HG02943 (cell line): ENCODE data around the gene PTPRZ1.

Experiments used
- ATAC-seq: cut with Tn5 transposase; IDR thresholded peaks from one replicate; pipeline ENCODE4 v1.9.1; 2021; ENCODE audit warnings: mild to moderate bottlenecking, low read depth, moderate library complexity; ENCODE audit not compliant: unreplicated experiment

The PTPRZ1 gene

DNA sequence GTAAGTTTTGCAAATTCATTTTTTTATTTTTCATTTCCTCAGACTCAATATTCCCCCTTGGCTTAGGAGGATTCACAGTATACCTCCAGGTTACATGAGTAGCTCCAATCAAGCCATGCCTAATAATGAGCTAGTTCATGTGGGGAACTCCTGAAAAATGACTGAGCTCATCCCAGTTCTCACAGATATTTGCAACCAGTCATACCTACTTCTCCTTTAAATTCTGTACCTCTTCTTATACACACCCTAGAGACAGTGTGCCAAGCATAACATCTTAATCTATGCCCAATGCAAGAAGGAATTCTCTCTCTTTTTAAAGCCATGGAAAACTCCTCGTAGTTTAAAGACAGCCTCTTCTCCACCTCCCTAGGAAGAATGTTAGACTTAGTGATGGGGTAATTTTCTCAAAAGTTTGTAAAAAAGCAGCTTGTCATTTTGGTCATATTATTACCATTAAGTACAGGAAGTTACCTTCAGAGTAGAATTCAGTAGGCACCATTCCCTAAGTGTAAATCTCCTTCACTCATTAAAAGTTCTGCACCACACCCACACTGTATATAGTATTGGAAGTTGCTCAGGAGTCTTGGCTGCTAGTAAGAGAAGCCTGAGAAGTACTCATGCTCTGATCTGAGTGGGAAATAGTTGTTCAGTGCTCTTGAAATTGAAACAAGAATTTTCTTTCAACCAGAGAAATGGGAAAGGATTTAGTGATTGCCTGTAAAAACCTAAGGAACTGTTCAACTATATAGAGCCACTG, 72.7 kb downstream of the PTPRZ1 start:
- no peak for ATAC-seq

DNA sequence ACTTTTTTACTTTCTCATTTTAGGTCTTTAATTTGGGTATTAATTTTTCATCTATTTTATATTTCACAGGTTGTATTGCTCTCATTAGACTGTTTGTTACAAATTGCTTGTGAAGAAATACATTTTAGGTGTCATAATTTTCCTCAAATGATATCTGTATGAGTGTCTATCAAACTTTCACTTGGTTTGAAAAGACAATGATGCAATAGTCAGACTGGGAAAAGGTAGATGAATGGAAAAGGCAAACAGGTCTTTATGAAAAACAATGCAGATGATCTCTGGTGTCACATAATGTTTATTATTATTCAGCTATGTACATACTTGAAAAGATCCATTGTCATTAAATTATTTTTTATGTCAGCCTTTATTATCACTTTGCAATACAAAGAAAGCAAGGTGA, 80.2 kb downstream of the PTPRZ1 start:
- ATAC-seq: no peak

DNA sequence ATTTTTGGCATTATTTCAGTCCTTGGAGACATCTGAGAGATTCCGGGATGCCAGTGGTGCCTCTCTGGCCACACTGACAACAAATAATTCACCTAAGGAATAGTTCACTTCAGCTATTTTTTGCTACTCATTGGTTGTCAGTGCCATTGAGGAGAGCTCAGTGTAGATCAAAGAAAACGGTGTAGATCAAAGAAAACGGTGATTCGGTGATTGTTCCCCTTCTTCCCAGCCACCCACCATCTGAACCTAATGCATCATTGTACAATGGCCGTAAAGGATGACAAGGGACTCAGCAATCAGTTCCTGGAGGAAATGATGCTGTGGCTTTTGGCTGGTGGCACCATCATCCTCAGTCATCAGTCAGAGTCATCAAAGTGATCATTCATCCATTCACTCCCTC, 80.6 kb downstream of the PTPRZ1 start:
- ATAC-seq: no peak

DNA sequence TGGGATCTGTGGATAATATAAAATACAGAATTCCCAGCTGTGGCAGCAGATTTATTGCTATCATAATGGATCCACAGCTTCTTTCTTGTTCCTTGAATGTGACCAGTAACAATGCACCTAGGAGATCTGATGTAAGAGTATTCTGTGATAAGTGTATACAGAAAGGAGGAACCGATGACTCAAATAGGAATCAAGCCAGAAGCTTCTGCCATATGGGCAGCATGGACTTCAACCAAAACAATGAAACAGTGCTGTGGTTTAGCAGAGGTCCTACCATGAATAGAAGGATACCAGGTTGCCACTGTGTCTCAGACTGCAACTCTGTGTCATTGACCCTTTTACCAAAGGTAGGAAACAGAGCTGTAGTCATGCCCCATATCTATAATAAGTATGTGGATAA, 81.8 kb downstream of the PTPRZ1 start:
- ATAC-seq: no peak

DNA sequence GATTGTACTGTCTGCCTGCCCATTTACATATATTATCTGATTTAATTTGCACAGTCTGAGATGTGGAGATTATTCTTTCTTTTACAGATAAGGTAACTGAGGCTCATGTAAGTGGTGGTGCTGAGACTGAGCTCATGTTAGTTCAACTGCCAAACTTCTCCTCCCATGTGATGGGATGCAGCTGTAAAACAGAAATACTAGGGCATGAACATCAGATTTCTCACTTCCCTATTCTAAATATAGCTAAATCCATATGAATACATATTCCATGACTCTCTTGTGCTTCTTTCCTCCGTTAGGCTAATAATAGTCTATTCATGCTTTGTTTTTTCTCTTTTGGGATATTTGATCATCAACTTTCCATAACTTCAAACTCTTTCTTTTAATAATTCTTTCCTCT, 84.7 kb downstream of the PTPRZ1 start:
- ATAC-seq: no peak

DNA sequence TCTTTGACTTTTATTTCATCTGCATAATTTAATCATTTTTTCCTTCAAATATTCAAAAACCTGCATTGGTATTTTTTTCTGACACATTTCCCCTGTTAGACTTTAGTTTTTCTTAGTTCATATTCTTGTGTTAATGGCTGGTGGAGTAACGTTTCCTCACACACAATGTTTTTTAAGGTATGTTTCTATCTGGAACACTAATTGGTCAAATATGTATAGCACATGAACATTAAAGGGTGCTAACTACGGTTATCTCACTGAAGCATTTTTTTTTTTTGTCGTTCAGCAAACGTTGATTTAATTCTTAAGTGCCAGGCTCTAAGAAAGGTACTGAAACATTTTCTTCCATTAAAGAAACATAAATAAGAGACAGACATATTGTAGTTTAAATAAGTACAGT, 87.7 kb downstream of the PTPRZ1 start:
- ATAC-seq: no peak

DNA sequence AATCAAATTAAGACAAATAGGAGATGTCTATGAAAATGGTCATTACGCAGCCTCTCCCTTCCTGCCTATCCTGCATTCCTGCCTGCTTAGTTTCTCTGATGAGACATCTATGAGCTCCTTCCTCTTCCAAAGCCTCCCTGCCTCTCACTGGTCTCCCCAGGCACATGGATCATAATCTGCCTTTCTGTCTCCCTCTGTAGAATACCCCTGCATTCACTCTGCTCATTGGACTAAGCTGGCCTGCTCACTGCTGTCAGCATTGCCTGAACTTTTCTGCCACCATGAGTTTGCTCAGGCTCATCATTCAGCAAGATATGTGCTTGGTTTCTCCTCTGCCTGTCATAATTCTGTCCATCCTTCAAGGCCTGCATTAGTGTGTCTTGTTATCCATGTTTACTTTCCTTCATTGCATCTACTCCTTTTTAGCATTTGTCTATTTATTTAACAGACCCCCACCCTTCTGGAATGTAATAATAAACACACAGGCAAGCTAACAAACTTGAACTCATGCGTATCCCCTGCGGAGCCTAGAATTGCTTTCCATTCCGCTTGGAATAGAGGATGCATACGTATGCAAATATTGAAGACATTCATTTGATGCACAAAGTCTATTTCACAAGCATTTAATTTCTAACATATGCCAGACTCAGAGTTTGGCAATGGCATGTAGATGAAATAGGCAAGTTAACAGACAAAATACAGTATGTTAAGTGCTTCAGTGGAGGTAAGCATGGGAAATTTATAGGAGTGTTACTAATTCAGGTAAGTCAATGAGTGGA, 88.3 kb downstream of the PTPRZ1 start:
- no peak for ATAC-seq

DNA sequence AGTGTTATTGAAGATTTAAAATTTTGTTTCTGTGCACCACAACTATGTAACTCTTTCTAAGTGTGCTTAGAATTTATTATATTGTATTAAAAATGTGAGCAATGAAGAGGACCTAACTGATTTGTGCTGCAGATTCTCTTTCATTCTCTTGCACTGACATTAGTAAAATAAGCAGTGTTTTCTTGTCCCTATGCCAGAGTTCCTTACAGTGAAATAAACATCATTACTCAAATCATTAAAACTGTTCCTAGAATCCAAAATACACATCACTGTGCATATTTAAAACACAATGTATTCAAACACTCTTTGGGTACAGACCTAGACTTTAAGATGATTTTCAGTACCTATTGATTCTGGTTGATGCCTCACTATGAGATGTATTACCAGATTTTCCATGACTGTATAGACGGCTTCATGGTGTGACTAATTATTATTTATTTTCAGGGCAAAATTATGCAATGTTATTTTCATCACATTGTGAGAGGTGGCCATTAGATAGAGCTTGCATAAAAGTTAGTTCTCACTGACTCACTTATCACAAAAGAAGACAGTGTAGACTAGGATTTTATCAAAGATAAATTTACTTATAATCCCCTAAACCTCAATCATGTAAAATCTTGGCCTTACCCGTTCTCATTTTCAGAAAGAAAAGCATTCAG, 93.4 kb downstream of the PTPRZ1 start:
- no peak for ATAC-seq

DNA sequence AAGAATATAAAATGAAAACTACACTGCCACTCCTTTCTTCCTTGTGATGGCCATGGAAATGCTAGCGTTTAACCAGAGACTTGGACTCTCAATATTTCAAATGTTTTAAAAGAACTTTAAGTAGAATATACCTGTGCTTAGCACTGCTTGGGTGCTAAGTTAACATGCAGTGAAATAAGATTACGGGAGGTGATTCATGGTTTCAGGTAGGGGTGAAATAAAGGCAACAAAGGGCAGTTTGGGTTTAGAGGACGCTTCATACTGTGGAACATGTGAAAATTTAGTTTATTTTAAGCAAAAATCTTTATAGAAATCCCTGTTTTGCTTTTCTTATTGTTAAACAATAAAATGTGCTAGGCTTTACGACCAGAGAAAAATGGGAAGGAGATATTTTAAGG, 94.0 kb downstream of the PTPRZ1 start:
- ATAC-seq: no peak

DNA sequence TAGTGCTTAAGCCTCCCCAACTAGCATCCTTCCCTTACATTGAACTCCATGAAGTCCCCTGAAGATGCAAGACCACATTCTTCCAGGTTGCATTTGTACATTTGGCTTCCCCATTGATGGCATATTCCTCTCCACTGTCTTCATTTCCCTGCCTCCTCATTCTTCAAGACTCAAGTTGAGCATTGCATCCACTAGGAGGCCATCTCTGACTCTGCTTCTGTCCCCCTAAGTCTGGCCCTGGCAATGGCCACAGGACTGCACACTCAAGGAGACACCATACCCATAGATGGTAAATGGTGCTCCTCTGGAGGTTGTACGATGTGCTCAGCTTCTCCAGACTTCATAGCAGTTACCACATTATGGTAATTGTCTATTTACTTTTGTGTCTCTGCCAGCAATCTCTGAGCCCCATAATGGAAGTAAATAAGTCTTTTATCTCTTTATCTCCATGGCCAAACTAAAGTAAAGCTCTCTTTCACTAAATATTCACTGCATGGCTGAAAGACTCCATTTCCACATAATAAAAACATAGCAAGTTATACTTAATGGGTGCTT, 112.6 kb downstream of the PTPRZ1 start:
- ATAC-seq: no peak

DNA sequence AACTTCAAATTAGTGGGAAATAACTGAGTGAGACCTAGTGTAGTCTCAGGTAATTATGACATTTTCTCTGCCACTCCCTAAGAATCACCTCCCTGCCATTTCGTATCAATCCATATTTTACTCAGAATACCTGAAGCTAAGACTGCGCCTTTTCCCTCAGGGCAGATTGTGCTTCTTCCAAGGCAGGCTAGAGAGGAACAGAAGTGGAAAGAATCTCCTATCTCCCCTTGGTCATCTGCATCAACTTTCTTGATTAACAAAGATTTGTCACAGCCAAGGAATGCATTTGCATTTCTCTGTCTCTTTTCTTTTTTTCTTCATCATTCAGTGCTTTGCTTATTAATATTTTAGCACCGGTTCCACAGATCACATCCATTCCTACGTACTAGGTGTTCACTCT, 119.1 kb downstream of the PTPRZ1 start:
- ATAC-seq: no peak

DNA sequence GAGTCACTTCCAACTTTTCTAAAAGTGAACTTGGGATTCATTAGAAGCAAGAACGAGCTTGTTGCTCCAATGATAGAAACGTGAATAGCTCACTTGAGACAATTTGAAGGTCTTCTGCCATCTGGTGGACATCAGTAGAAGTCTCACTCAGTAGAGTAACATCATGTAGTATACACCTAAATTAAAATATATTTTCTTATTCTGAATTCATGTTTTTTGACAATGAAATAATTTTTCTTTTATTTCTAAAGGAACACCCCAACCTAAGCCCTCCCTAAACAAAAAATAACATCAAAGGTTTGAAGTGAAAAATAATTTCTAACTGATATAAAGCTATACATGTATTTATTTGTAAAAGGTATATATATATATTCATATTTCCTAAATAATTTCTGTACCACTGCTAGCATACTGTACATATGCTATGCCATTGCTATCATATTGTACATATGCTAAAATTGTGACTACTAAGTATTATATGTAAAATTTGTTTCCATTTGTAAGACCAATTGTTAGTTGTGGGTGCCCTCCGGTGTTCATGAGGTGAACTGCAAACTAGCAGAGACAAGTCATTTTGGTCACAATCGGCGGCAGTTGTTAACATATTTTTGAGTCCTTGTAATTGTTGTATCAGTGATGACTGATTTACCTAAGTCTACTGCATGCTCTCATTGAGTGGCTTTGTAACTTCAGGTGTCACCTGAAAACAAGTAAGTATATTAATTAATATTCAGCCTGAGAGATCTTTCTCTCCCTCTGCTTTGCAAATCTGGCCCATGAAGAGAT, 121.9 kb downstream of the PTPRZ1 start:
- peak; percentile 97 for ATAC-seq

DNA sequence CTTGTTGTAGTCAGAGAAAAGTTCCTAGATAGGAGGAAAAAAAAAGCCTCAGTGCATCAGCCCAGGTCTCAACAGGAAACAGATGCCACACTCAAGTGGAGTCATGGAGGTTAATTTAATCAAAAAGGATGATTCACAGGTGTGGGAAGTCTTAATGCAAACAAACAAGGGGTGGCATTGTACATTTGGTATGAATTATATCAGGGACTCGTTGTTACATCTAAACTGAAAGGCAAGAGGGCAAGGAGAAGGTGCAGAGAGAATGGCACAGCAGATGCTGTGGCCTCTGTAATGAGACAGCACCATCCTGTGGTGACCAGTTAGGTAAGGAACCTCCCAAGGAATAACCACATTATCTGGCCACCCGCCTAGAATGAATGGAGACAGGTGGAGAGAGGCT, 133.7 kb downstream of the PTPRZ1 start:
- no peak for ATAC-seq

DNA sequence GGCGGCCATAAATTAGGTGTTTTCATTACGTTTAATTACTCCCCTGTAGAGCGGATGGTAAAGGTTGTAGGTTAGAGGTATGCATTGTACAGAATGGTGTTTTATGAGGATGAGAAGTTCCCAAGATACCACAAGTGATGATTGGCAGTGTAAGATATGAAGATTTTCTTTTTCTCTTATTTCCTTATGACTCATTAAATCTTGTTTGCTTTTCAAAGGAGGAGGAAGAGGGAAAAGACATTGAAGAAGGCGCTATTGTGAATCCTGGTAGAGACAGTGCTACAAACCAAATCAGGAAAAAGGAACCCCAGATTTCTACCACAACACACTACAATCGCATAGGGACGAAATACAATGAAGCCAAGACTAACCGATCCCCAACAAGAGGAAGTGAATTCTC, 137.2 kb downstream of the PTPRZ1 start:
- ATAC-seq: no peak

DNA sequence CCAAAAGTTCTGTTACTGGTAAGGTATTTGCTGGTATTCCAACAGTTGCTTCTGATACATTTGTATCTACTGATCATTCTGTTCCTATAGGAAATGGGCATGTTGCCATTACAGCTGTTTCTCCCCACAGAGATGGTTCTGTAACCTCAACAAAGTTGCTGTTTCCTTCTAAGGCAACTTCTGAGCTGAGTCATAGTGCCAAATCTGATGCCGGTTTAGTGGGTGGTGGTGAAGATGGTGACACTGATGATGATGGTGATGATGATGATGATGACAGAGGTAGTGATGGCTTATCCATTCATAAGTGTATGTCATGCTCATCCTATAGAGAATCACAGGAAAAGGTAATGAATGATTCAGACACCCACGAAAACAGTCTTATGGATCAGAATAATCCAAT, 140.1 kb downstream of the PTPRZ1 start:
- no peak for ATAC-seq

DNA sequence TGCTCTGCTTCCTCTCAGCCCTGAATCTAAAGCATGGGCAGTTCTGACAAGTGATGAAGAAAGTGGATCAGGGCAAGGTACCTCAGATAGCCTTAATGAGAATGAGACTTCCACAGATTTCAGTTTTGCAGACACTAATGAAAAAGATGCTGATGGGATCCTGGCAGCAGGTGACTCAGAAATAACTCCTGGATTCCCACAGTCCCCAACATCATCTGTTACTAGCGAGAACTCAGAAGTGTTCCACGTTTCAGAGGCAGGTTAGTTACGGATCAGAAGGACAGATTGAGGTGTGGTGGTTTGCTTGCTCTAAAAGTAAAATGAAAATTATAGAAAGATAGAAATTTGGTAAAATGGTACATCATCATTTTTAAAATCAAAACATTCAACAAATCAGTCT, 140.7 kb downstream of the PTPRZ1 start:
- ATAC-seq: no peak

DNA sequence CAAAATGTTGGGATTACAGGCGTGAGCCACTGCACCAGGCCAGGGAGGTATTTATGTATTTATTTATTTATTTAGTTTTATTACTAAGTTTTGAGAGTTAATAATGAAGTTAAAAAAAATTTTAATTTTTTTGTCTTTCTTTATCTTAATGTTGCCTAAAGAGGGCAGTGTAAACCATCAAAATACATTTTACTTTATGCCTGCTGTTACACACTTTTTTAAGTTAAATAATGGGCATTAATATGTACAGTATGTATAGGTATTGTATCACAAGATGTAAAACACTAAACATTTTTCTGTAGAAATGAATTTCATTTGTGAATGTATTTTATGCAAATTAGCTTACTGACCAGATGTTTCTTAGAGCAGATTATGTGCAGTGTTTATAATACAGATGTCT, 141.7 kb downstream of the PTPRZ1 start:
- no peak for ATAC-seq

DNA sequence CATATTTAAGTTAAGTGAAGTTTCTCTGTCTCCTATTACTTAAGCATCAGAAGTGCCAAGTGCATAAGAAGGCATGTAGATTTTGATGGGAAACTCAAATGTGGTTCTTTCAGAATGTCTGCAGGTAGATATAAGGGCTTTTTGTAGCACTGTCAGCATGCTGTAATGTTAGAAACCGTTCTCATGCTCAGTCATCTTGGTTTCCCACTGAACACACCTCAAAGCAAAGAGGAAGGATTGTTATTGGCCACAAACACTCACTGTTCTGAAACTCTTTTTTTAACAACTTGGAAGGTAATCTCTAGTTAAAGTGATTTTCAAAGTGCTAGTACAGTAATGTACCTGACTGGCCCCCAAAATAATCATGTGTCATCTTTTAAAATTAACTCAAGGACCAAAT, 145.1 kb downstream of the PTPRZ1 start:
- ATAC-seq: no peak

DNA sequence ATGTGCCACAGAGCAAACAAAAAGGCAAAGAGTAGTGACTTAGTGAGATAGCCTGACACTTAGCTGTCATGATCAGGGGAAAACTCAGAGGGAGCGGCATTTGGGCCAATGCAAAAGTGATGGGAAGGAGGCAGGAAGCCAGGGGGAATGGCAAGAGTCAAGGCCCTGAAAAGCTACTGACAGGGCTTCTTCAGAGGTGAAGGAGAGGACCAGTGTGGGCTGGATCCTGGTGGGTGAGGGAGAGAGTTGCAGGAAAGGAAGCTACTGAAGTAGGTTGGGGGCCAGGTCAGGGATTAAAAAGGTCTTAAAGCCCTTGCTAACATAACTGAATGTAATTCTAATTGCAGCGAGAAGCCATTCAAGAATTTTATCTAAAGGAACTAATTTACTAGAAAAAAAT, 154.1 kb downstream of the PTPRZ1 start:
- no peak for ATAC-seq

DNA sequence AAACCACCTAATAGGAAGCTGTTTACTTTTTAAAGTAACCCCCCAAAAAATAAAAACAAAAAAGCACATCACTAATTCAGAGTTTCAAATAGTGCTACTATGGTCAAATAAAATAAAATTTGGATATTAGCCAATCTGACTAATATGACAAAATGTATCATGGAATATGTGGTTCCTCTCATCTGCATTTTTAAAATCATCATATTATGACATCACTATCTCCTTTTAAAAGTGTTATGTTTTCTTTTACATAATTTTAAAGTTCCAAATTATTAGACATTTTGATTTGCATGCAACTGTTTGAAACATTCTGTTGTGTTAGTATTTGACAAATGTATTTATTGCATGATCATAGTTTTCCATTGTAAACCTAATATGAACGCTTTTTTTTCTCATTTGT, 160.7 kb downstream of the PTPRZ1 start:
- ATAC-seq: no peak

DNA sequence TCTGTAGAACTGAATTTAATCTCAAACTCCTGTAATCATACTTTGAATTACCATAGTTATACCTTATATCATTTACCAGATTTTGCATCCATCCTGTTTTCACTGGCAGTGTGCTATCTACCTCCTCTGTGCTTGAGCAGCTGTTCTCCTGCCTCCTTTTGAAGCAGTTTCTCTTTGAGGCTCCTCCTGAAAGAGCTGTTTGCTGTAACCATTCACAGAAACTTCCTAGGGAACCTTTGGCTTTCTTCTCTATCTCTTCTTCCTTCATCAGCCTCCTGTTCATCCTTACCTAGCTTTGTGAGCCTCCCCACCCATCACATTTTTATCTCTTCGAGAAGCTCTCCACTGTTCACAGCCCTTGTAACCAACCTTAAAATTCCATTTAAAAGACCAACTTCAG, 162.9 kb downstream of the PTPRZ1 start:
- no peak for ATAC-seq
